DMS 273 (cell line): Measurements from ENCODE around the gene RPS5.
"Not testable (repeated sequence)": the region's sequence is repeated elsewhere in the genome, so short reads cannot be mapped to it uniquely, and the experiment has no call there.

Source experiments
- DNase-seq: peaks from one replicate; lab custom pipeline; 2025; ENCODE audit not compliant: unreplicated experiment; lab: John Stamatoyannopoulos, UW

RPS5 gene

DNA sequence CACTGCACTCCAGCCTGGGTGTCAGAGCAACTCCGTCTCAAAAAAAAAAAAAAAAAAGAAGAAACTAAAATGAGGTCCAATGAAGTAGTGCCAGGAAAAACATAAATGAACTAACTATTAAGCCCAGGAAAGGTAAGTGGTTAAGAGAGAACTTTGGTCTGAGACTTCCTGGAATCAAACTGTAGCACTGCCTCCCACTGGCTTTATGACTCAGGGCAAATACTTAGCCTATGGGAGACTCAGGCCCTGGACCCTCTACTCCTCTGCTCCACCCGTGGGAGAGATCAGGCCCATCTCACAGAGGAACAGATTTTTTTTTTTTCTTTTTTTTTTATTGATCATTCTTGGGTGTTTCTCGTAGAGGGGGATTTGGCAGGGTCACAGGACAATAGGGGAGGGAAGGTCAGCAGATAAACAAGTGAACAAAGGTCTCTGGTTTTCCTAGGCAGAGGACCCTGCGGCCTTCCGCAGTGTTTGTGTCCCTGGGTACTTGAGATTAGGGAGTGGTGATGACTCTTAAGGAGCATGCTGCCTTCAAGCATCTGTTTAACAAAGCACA lies 16.9 kb downstream of the RPS5 start:
- not testable (repeated sequence) for DNase-seq

DNA sequence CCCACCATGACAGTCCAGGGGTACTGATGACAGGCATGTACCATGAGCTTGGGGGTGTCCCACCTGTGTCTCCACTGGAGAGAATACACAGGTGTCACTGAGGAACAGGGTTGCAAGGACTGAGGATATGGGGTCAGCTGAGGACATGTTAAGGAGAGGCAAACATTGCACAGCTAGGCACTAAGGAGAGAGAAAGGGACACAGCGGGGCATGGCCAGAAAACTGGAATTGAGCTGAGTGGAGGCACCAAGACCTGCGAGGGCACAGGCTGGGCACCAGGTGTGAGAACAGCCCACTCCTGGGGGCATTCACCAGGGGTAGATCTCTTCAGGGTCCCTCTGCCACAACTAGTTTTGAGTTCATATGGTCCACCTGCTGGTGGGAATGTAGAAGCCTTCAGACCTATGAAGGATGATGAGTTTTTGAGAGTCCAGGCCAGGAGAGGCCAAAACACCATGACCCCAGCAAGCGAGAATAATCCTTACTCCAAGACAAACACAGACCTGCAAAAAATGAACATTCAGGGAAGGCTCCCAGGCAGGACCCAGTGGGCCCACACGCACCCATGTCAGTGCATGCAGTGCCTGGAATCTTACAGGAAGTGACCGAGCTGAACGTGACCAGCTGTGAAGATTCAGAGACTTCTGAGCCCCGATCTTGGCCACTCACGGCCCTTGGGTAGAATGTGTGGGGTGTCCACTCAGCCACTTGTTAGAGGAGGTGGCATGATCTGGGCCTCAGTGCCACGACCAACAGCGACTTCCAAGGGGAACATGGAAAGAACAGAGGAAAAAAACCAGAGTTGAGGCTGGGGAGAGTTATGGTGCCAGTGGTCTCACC lies 20.0 kb downstream of the RPS5 start:
- peak; percentile 48 for DNase-seq

DNA sequence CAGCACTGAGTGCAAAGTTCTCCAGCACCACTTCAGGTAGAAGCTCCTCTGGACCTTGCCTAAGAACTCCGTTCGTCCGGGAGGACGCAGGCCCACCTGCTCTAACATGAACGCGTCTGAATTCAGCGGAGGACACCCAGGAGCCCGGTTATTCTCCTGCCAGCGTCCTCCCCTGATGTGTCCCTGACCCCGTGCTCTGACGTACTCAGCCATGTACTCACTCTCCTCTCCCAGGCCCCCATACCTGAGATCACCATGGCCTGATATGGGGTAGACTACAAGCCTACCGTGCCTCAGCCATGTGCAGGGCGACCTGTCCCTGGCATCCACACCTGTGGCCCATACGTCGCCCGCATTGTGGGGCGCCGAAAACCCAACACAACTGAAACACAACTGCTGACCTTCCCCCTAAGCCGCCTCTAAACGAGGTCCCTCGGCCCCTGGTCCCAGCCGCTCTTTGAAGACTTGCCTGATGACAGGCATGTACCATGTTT lies 20.6 kb downstream of the RPS5 start:
- DNase-seq: peak; percentile 57

DNA sequence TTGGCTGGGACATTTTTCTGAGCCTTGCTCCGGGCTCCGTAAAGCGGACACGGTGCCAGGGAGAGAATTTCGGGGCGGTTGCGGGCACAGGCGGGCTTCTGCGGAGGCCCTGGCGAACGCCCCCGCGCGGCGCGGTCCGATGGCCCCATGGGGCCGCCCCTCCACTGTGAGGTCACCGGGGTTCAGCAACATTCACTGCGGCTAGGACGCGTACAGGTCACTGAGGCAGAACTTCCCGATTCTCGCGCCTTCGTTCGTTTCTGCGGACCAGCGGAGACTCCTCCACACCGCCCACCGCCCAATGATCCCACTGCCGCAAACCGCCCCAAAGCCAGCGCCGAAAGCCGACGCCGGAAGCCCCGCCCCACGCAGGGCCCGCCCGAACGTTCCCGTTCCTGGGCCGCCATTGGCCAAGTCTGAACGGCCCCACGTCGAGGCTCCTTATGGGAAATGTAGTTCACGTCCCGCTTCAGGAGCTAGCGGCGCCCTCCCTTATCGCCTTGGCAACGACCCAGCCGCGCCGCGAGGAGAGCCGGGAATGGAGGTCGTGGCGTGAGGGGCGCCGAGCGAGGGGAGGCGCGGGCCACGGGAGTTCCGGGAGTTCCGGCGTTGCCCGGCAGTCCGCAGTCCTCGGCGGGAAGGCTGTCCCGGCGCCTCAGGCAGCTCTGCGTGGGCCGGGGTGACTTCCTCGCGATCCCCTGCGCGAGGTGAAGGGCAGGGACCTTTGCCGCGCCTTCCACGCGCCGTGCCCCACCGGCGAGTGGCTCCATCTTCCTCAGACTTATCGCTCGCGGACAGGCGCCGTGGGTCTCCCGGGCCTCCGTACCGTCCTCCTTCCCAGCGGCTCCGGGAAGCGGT lies 21.3 kb downstream of the RPS5 start, which contains the start of gene ZNF584:
TSS of gene ZNF584 (plus strand) at position 498 of the 858 bp plus-strand sequence. CDS start 499 bp downstream, outside the sequence.
- DNase-seq: peak; percentile 99

DNA sequence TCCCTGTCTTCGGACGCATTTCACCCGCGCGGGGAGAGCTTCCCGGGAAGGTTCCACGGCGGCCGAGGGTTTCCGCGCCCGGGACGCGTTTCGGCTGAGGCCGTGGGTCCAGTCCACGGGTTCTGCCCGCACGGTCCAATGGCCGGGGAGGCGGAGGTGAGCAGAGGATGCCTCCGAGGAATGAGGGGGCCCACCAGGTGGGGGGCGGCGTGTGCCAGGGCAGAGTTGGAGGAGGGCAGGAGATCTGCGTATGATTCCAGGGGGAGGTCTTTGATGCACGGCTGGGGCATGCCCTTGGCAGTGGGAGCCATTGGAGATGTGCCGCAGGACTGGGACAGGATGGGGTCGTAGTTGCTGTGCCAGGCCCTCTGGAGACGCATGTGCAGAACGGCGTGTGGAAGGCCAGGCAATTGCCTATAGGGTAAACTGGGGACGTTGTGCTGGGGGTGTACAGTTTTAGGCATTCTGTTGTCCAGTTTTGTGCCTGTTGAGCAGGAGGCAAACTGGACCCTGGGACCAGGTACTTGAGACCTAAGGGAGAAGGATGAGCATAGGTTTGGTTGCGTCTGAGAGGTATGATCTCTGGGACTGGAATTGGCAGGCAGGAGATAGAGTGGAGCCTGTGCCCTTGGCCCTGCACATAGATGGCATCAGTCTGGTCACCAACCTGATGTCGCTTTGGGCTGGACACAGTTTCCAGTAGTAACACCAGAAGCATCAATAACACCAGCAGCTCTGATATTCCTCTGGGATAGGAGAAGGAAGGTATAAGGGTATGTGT lies 22.1 kb downstream of the RPS5 start:
- DNase-seq: peak; percentile 82

DNA sequence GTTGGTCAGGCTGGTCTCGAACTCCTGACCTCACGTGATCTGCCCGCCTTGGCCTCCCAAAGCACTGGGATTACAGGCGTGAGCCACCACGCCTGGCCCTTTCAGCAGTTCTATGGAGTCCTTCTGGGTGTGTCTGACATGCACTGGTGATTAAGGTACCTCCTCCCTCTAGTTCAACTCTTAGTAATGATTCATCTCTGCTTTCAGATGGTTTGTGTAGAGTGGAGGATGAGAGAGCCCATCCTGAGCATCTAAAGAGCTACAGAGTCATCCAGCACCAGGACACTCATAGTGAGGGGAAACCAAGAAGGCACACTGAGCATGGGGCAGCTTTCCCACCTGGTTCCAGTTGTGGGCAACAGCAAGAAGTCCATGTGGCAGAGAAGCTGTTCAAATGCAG lies 29.5 kb downstream of the RPS5 start:
- no peak for DNase-seq

DNA sequence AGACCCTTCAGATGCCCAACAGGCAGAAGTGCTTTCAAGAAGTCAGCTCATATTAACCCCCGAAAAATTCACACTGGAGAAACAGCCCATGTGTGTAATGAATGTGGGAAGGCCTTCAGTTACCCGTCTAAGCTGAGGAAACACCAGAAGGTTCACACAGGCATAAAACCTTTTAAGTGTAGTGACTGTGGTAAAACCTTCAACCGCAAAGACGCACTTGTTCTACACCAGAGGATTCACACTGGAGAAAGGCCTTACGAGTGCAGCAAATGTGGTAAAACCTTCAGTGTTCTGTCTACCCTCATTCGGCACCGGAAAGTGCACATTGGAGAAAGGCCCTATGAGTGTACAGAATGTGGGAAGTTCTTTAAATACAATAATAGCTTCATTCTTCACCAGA lies 30.0 kb downstream of the RPS5 start:
- no peak for DNase-seq

DNA sequence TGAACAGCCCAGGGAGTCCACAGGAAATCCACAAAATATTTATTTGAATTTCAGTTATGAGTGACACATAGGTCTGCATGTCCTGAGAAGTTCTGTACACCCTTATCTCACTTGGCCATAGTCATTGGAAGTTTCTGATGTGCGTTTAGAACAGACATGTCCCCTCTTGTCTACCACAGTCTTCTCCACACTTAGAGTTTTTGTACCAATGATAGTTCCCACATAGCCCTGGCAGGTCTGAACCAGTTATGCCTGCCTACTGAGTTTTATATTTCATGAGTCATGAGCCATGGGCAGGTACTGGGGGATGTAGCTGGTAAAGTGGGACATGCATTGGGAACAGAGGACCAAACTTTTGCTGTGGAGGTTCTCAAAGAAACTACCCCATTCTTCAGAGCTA lies 41.5 kb downstream of the RPS5 start:
- no peak for DNase-seq

DNA sequence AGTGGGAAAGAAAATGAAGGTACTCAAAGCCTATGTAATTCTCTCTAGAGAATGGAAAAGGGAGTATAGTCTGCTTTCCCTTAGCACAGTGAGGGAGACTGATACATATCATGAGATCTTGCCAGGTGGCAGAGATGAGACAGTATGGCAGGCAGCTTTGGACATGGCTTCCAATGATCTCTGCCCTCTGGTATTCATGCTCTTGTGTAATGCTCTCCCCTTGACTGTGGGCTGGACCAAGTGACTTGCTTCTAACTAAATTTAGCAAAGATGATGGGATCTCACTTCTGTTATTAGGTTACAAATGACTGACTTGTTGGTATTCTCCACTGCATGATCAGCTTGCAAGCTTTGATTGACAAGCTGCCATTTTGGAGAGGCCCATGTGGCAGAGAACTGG lies 42.7 kb downstream of the RPS5 start:
- DNase-seq: no peak

DNA sequence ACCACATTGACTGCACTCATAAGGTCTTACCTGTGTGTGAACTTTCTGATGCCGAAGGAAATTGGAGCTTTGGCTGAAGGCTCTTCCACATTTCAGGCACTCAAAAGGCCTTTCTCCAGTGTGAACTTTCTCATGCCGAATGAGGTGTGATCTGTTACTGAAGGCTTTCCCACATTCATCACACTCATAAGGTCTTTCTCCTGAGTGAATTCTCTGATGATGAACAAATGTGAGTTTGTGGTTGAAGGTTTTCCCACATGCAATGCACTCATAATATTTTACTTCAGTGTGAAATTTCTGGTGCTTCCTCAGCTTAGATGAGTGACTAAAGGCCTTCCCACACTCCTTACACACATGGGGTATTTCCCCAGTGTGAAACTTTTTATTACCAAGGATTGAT lies 47.1 kb downstream of the RPS5 start:
- no peak for DNase-seq

DNA sequence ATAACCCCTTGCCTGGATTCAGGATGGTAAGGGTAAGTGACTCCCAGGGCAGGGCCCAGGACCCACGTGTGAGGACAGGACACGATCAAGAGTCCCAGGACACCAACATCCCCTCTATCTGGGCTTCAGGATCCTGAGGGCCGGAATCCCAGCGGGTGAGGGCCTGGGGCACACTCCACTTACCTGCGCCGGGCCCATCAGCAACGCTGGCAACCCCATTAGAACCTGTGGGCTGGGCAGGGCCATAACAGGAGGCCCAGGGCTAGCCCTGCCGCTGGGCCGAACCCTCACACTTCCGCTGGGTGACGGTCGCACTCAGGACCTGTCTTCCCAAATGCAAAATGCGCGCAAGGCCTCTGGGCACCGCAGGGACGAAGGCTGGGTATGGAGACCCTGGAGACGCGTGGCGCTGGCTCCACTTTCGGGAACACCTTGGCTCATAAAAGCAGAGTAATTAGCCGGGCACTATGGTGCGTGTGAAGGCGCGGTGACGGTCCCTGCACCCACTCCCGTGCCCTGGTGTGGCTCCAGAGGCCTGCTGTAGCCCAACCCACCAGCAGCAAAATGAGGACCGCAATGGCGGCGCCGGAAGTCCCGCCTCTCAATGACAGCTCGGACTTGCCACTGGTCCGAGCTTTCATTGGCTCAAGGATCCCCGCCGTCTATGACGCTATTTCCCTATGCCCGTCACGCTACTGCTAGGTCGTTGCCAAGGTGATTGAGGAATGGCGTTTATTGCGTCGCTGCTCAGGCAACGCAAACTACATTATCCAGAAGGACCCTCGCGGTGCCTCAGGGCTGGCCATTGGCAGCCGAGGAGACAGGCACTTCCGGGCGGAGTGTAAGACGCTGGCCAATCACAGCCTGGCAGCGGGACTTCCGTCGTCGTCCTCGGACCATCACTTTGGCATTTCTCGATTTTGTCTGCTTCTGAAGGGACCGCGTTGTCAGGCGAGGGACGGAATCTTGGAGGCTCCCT lies 52.8 kb downstream of the RPS5 start, which contains the start of gene ZNF132:
TSS of gene ZNF132 (minus strand) at position 578 of the 979 bp plus-strand sequence. CDS start at position 246, 332 bp downstream.
- peak; percentile 94 for DNase-seq

DNA sequence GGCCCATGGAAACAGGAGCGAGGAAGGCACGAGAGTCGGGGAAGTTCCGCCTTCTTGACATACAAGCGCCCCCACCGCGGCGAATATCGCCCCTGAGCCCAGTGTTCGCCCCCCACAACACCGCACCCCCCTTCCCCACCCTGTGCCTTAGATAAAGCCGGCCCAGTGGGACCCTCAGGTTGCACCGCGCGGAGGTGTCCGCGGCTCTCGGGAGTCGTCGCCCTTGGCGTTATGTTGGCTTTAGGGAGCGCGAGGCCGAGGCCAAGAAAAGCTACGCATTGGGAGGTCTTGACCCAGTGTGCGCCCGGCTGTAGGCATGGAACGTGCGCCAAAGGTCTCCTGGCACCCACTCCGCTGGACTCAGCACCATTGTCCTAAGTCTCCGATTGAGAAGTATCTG lies 53.5 kb downstream of the RPS5 start:
- no peak for DNase-seq

DNA sequence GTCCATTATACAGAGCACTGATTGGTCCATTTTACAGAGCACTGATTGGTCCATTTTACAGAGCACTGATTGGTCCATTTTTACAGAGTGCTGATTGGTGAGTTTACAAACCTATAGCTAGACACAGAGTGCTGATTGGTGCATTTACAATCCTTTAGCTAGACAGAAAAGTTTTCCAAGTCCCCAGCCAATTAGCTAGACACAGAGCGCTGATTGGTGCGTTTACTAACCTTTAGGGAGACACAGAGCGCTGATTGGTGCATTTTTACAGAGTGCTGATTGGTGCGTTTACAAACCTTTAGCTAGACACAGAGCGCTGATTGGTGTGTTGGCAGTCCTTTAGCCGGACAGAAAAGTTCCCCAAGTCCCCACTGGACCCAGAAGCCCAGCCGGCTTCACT lies 55.9 kb downstream of the RPS5 start:
- DNase-seq: not testable (repeated sequence)
